ENCODE results near the gene ERI3. TPM values are rescaled to one million over a fixed set of nuclear protein-coding genes. Genes with fewer than 3 reads are reported as not detected.

The ERI3 gene
- total RNA-seq, 1 experiment from 2014 or later: 64.6 TPM

DNA sequence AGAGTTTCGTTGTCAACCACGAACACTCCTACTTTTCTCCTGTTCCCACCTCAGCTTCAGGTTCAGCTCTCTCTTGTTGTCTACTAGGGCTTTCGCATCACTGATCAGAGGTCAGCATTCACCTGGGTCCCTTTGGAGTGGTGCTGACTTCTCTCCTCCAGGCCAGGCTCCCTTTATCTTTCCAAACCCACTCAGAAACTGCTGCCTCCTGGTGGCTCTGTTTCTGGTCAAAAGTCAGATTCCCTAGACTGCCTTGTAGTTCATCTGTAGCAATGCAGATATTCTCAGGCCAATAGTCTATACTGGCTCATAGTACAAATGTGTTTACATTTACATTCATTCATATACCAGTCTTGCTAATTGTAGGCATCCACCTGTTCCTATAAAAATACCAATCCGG lies 6.4 kb upstream of the ERI3 start:
- no peak for DNase-seq (ENCODE audit: low read depth in 1 of 2, low spot score in 2 of 2)
- Histone ChIP-seq H3K4me3 (no peak overlapping the region), H3K27me3 (replicated peaks) (no peaks in the 10 kb centered on the region), H3K4me1 (replicated peaks) (no peaks in the 10 kb centered on the region), H3K36me3 (no peaks in the 10 kb centered on the region), H3K9me3 (replicated peaks) (no peaks in the 10 kb centered on the region), H3K27ac (no peak overlapping the region)

GRCh38 chr1:44359234-44359935 lies 4.3 kb upstream of the ERI3 start:
- Histone ChIP-seq H3K4me1 (replicated peaks) (peaks cover 9% of the 10 kb centered on the region), H3K27ac (no peak overlapping the region), H3K27me3 (replicated peaks) (no peaks in the 10 kb centered on the region), H3K36me3 (peaks cover 5% of the 10 kb centered on the region), H3K9me3 (replicated peaks) (no peaks in the 10 kb centered on the region), H3K4me3 (no peak overlapping the region)
- no peak for DNase-seq (ENCODE audit: low read depth in 1 of 2, low spot score in 2 of 2)

DNA sequence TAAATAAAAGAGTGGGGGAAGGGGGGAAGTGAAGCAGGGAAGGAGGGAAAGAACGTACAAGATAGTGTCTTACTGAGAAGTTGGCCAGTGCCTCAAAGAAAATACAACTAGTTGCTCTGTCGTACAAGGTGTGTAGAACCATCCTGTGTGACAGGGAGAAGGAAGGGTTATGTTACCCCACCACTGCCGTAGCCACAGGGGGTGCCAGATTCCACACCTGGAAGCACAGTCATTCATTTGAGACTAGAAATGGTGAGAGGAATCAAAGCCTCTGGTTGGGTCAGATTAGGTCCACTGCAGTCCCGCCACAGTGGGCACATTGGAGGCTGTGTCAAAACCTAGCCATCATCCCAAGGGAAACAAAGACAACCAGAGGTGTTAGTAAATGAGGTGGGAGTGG lies 2.7 kb upstream of the ERI3 start:
- Histone ChIP-seq H3K27ac (no peak overlapping the region), H3K9me3 (replicated peaks) (no peaks in the 10 kb centered on the region), H3K36me3 (peaks cover 5% of the 10 kb centered on the region), H3K27me3 (replicated peaks) (no peaks in the 10 kb centered on the region), H3K4me3 (no peak overlapping the region), H3K4me1 (replicated peaks) (peaks cover 11% of the 10 kb centered on the region)
- no peak for DNase-seq (ENCODE audit: low read depth in 1 of 2, low spot score in 2 of 2)

DNA sequence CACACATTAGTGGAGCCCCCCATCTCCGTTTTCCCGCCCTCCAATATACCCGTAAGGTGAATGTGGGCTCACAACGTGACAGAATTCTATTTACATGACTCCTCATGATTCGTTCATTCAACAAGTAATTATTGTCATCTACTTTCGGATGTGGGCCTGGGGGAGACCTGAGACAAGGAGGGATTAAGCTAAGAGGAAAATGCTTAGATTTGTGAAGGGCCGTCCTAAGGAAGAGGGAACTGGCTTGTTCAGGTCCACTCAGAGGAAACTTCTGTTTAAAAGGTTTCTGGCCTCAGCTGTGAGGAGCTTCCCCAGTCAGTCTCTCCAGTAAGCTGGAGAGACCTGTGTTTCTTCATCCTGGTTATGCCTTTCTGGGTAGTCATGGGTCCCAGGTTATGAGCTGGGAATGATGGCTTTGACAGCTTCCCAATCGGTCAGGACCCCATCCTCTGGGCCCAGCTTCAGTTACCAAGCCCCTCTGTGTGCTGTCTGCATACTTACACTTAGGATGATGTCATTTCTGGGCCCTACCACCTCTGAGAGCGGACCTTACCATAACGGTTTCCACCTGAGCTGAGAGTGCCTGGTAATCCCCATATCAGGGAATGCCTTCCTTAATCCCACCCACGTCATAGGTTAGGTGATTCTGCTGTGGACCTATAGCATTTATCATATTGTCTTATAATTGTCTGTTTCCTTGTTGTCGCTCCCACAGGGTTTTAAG lies 687 bp upstream of the ERI3 start:
- H3K4me3 ChIP-seq: peak overlapping the region; percentile 95
- peaks cover 12% of the 10 kb centered on the region for H3K36me3 ChIP-seq
- no peak for DNase-seq (ENCODE audit: low read depth in 1 of 2, low spot score in 2 of 2)
- no peak overlapping the region for H3K27ac ChIP-seq
- peaks cover 11% of the 10 kb centered on the region for H3K4me1 ChIP-seq (replicated peaks)
- no peaks in the 10 kb centered on the region for H3K9me3 ChIP-seq (replicated peaks)
- no peaks in the 10 kb centered on the region for H3K27me3 ChIP-seq (replicated peaks)

DNA sequence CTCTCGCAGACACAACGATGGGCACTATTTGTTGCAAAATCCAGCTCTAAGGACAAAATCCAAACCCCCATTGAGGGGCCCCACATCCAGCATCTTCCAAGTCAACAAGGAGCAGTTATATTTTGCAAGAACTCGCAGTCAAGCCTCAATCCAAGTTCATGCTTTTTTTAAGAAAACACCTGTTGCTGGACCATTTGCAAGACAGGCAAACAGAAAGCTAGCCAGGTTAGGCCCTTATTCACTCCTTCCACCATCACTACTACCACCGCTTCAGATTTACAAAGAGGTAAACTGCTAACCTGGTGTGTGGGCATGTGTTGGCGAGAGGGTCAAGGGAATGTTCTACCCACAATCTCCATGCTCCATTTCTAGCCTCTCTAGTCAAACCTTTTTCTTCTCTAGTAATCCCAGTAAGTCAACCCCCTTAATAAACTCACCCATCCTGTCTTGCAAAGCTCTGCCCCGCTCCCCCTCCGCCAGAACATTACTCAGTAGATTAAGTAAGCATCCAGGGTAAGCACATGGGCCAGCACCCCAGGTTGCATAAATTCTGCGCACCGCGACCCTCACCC lies 703 bp downstream of the ERI3 start:
- Histone ChIP-seq H3K36me3 (peaks cover 12% of the 10 kb centered on the region), H3K27ac (peak overlapping the region; percentile 70), H3K9me3 (replicated peaks) (no peaks in the 10 kb centered on the region), H3K4me3 (peak overlapping the region; percentile 95), H3K4me1 (replicated peaks) (peaks cover 11% of the 10 kb centered on the region), H3K27me3 (replicated peaks) (no peaks in the 10 kb centered on the region)
- peak in 1 of 2 experiments; percentile 2 for DNase-seq (ENCODE audit: low read depth in 1 of 2, low spot score in 2 of 2)

DNA sequence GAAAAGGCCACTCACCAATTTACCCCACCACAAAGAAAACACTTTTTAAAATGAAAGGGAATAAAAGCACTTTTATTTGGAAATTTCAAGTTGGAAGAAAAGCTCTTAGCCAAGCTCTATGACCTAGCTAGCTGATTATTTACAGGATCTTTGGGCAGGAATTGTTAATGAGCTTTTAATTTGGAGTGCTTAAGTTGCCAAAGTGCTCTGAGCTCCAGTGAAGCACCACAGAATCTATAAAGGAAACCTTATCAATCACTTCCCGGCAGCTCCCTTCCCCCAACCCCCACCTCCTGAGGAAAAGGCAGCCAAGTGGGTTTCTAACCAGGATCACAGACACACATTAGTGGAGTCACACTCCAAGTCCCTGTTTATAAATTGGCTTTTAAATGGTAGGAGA lies 1.5 kb downstream of the ERI3 start:
- Histone ChIP-seq H3K27me3 (replicated peaks) (no peaks in the 10 kb centered on the region), H3K36me3 (peaks cover 12% of the 10 kb centered on the region), H3K9me3 (replicated peaks) (no peaks in the 10 kb centered on the region), H3K4me3 (no peak overlapping the region), H3K27ac (no peak overlapping the region), H3K4me1 (replicated peaks) (peaks cover 11% of the 10 kb centered on the region)
- DNase-seq (ENCODE audit: low read depth in 1 of 2, low spot score in 2 of 2): no peak

DNA sequence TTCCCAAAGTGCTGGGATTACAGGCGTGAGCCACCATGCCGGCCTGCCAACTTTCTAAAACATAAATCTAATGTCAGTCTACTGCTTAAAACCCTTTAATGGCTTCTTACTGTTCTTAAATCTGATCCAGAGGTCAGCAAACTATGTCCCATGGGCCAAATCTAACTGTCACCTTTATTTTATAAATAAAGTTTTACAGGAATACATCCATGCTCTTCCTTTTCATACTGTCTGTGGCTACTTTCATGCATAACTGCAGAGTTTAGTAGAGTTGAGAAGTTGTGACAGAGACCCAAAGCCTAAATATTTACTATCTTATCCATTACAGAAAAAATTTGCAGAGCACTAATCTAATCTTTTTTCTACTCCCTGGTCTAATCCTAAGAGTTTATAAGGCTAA lies 3.8 kb downstream of the ERI3 start:
- Histone ChIP-seq H3K4me1 (replicated peaks) (peaks cover 11% of the 10 kb centered on the region), H3K9me3 (replicated peaks) (no peaks in the 10 kb centered on the region), H3K36me3 (peaks cover 12% of the 10 kb centered on the region), H3K27me3 (replicated peaks) (no peaks in the 10 kb centered on the region), H3K4me3 (no peak overlapping the region), H3K27ac (no peak overlapping the region)
- no peak for DNase-seq (ENCODE audit: low read depth in 1 of 2, low spot score in 2 of 2)

- Histone ChIP-seq H3K9me3 (replicated peaks) (no peaks in the 10 kb centered on the region), H3K27ac (no peak overlapping the region), H3K4me1 (replicated peaks) (no peaks in the 10 kb centered on the region), H3K4me3 (no peak overlapping the region), H3K36me3 (peaks cover 7% of the 10 kb centered on the region; the same call in 1 of the 2 replicates), H3K27me3 (replicated peaks) (no peaks in the 10 kb centered on the region)
- DNase-seq (ENCODE audit: low read depth in 1 of 2, low spot score in 2 of 2): no peak
These were observed 7.0 kb downstream of the ERI3 start for GRCh38 chr1:44348061-44348485.

DNA sequence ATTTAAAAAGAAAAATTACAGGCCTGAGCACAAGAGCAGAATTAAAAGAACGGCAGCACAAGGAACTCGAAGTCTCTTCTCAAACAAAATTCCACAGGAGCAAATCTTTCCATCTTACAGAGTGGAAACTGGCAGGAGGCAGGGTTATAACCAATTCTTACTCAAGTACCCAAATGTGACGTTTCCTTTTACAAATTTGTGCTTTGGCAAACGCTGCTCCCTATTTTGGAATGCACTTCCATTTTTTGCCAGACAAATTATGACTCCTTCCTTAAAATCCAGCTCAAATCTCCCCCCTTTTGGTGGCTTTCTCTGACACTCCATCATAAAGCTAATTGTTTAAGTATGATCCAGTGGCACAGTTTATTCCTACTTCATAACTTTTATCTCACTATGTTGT lies 7.8 kb downstream of the ERI3 start:
- DNase-seq (ENCODE audit: low read depth in 1 of 2, low spot score in 2 of 2): no peak
- Histone ChIP-seq H3K27ac (no peak overlapping the region), H3K4me3 (no peak overlapping the region)

GRCh38 chr1:44346878-44347277 lies 8.2 kb downstream of the ERI3 start:
- DNase-seq (ENCODE audit: low read depth in 1 of 2, low spot score in 2 of 2): no peak
- Histone ChIP-seq H3K36me3 (peaks cover under 1% of the 10 kb centered on the region; the same call in 1 of the 2 replicates), H3K27me3 (replicated peaks) (no peaks in the 10 kb centered on the region), H3K4me1 (replicated peaks) (no peaks in the 10 kb centered on the region), H3K27ac (no peak overlapping the region), H3K4me3 (no peak overlapping the region), H3K9me3 (replicated peaks) (no peaks in the 10 kb centered on the region)

More for the DNA sequence above, 7.8 kb downstream of the ERI3 start:
- Histone ChIP-seq H3K4me1 (replicated peaks) (no peaks in the 10 kb centered on the region), H3K9me3 (replicated peaks) (no peaks in the 10 kb centered on the region), H3K27me3 (replicated peaks) (no peaks in the 10 kb centered on the region), H3K36me3 (peaks cover 5% of the 10 kb centered on the region; the same call in 1 of the 2 replicates)

GRCh38 chr1:44346184-44346583 lies 8.9 kb downstream of the ERI3 start:
- Histone ChIP-seq H3K36me3 (peaks cover 1% of the 10 kb centered on the region; the same call in 1 of the 2 replicates), H3K4me3 (no peak overlapping the region), H3K27ac (no peak overlapping the region), H3K4me1 (replicated peaks) (no peaks in the 10 kb centered on the region), H3K27me3 (replicated peaks) (no peaks in the 10 kb centered on the region), H3K9me3 (replicated peaks) (no peaks in the 10 kb centered on the region)
- no peak for DNase-seq (ENCODE audit: low read depth in 1 of 2, low spot score in 2 of 2)

GRCh38 chr1:44345187-44345775 lies 9.8 kb downstream of the ERI3 start:
- DNase-seq (ENCODE audit: low read depth in 1 of 2, low spot score in 2 of 2): no peak
- Histone ChIP-seq H3K9me3 (replicated peaks) (no peaks in the 10 kb centered on the region), H3K27ac (no peak overlapping the region), H3K4me1 (replicated peaks) (no peaks in the 10 kb centered on the region), H3K4me3 (no peak overlapping the region), H3K36me3 (peaks cover 4% of the 10 kb centered on the region; the same call in 1 of the 2 replicates), H3K27me3 (replicated peaks) (no peaks in the 10 kb centered on the region)

- no peaks in the 10 kb centered on the region for H3K4me1 ChIP-seq (replicated peaks)
- no peaks in the 10 kb centered on the region for H3K9me3 ChIP-seq (replicated peaks)
- no peak overlapping the region for H3K27ac ChIP-seq
- DNase-seq (ENCODE audit: low read depth in 1 of 2, low spot score in 2 of 2): no peak
- H3K36me3 ChIP-seq: peaks cover 33% of the 10 kb centered on the region
- H3K4me3 ChIP-seq: no peak overlapping the region
- no peaks in the 10 kb centered on the region for H3K27me3 ChIP-seq (replicated peaks)
These were observed 15.3 kb downstream of the ERI3 start for GRCh38 chr1:44339731-44340130.

DNA sequence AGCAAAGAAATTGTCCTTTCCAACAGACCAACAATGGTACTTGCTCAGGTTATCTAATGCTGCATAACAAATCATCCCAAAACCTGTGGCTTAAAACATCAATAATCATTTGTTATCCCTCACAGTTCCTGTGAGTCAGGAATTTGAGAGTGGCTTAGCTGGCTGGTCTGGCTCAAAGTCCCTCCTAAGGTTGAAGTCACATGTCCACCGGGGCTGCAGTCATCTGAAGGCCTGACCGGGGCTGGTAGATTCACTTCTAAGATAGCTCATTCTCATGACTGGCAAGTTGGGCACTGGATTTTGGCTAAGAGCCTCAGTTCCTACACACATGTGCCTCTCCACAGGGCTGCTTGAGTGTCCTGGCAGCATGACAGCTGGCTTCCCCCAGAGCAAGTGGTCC lies 16.9 kb downstream of the ERI3 start:
- Histone ChIP-seq H3K36me3 (peaks cover 41% of the 10 kb centered on the region), H3K27ac (no peak overlapping the region)
- no peak for DNase-seq (ENCODE audit: low read depth in 1 of 2, low spot score in 2 of 2)

More for the DNA sequence above, 16.9 kb downstream of the ERI3 start:
- Histone ChIP-seq H3K4me1 (replicated peaks) (no peaks in the 10 kb centered on the region), H3K9me3 (replicated peaks) (no peaks in the 10 kb centered on the region), H3K4me3 (no peak overlapping the region), H3K27me3 (replicated peaks) (no peaks in the 10 kb centered on the region)

All from SJSA1 (cell line).